Glomerular endothelial cell (primary cell): ENCODE results near the gene DDX19B. TPM values are rescaled to one million over a fixed set of nuclear protein-coding genes. Genes with fewer than 3 reads are reported as not detected.

Experiments used
- total RNA-seq: library from RNA; depleted of rRNA; stranded (reverse); fragments of >200 nt; gene quantifications from 2 replicates; pipeline ENCODE4 v1.2.3, GENCODE V29; 2015

DDX19B gene
- total RNA-seq, 1 donor from 2014 or later: 30.0 TPM

Other genes starting within 250 kb of the DDX19B start
- gene PDPR, start 184.9 kb upstream of the DDX19B start, total RNA-seq: 11.8 and 27.1 TPM in 2 replicates
- gene CLEC18C, start 125.4 kb upstream of the DDX19B start, total RNA-seq: not detected in 2 replicates
- gene EXOSC6, start 47.2 kb upstream of the DDX19B start, total RNA-seq: 21.6 and 28.8 TPM in 2 replicates
- 86.1 and 119 TPM in 2 replicates for gene AARS1, start 9.7 kb upstream of the DDX19B start, total RNA-seq
- gene DDX19A, start 47.7 kb downstream of the DDX19B start, total RNA-seq: 41.9 and 50.5 TPM in 2 replicates
- 38.6 and 58.3 TPM in 2 replicates for gene ST3GAL2, start 139.9 kb downstream of the DDX19B start, total RNA-seq
- 14.9 and 17.2 TPM in 2 replicates for gene FCSK, start 155.4 kb downstream of the DDX19B start, total RNA-seq
- gene COG4, start 224.4 kb downstream of the DDX19B start, total RNA-seq: 47.4 and 48.2 TPM in 2 replicates
- 122 and 167 TPM in 2 replicates for gene SF3B3, start 224.6 kb downstream of the DDX19B start, total RNA-seq